Fibroblast of skin of right biceps (primary cell): Measurements from ENCODE around the gene RAB8A.
"Not testable (repeated sequence)": the region's sequence is repeated elsewhere in the genome, so short reads cannot be mapped to it uniquely, and the experiment has no call there.

Source experiments
- DNase-seq: peaks from one replicate; pipeline ENCODE4 v3.0.0-alpha.2; 2013

Gene RAB8A

DNA sequence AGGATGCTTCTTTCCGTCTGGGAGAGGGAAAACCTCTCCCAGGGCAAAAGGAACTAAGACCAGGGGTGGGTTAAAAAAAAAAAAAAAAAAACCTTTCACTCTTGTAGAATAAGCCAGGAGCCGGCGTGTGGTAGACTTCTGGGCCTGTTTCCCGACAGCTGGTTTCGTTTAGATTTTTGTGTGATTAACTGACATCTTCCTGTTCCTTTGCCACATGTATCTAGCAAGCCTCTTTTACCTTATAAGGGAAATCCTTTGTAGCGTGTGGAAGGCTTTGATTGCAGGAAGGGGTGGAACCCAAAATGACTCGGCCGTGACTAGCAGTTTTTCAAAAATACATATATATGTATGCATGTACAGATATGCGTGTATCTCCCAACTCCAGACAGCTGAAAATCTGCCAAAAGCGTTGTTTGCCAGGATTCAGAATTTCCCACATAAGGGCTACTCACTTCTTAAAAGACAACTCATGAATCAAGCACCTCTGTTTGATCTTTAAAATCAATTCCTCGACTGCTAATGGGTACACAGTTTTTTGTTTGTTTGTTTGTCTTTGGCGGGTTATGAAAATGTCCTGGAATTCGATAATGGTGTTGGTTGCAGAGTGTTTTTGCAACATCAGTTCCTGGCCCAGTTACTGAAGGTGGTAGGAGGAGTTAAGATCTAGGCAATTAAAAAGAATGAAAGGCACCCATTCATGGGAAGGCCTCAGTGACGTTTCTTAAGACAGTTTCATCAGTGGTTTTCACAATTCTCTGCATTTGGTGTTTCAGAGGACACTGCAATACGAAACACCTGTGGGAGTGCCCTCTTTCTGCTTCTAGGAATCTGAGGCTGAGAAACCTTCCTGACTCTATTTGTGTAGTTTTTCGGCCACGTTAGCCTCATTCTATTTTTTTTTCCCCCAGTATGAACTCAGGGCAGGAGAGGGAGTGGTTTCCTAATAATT is 32.7 kb upstream of the RAB8A start:
- DNase-seq = peak; percentile 99

DNA sequence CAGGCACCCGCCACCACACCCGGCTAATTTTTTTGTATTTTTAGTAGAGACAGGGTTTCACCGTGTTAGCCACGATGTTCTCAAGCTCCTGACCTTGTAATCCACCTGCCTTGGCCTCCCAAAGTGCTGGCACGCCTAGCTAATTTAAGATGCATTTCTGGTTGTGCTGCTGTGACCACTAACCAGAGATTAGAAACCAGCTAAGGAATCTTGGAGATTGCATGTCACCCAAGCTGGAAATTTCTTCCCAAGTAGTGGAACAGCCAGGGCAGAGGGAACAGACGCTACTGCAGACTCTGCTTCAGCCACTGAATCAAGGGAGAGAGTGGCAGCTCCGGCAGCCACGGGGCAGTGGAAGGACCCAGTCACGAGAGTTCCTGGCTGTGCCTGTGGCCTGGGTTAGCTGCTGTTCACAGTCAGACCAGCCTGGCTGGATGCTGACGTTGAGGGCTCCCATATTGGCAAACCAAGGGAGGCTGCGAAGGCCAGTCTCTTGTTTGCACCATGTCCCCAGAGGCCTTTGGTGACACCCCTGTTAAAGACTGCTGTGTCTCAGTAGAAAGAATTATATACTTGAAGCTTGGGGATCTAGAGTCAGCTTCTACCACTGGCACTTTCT is 27.5 kb upstream of the RAB8A start:
- DNase-seq = no peak

DNA sequence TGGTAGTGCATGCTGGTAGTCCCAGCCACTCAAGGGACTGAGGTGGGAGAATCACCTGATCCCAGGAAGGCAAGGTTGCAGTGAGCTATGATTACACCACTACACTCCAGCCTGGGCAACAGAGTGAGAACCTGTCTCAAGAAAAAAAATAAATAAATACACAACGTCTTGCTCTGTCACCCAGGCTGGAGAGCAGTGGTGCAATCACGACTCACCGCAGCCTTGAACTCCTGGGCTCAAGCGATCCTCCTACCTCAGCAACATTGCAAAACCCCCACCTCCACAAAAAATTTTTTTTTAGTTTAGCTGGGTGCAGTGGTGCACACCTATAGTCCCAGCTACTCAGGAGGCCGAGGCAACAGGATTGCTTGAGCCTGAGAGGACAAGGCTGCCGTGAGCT is 26.6 kb upstream of the RAB8A start:
- peak; percentile 41 for DNase-seq

DNA sequence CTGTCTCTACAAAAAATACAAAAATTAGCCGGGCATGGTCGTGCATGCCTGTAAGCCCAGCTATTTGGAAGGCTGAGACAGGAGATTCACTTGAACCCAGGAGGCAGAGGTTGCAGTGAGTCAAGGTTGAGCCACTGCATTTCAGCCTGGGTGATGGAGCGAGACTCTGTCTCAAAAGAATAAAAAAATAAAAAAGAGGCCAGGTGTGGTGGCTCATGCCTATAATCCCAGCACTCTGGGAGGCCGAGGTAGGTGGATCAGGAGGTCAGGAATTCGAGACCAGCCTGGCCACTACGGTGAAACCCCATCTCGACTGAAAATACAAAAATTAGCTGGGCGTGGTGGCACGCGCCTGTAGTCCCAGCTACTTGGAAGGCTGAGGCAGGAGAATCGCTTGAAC is 24.3 kb upstream of the RAB8A start:
- not testable (repeated sequence) for DNase-seq

DNA sequence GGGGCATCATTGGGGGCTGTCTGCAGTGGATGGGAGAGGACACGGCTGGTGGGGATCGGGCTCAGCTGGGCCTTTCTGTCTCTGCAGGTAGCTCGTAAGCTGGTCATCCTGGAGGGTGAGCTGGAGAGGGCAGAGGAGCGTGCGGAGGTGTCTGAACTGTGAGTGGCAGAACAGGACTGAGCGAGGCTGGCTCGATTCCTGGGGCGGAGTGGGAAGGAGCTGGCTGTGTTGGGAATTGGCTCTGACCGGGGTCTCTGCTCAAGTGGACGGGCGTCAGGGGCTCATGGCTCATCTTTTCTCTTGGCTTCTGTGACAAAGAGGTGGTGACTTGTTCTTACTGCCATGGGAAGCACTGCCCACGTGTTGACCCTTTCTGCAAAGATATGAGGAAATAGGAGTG is 23.7 kb upstream of the RAB8A start:
- no peak for DNase-seq

DNA sequence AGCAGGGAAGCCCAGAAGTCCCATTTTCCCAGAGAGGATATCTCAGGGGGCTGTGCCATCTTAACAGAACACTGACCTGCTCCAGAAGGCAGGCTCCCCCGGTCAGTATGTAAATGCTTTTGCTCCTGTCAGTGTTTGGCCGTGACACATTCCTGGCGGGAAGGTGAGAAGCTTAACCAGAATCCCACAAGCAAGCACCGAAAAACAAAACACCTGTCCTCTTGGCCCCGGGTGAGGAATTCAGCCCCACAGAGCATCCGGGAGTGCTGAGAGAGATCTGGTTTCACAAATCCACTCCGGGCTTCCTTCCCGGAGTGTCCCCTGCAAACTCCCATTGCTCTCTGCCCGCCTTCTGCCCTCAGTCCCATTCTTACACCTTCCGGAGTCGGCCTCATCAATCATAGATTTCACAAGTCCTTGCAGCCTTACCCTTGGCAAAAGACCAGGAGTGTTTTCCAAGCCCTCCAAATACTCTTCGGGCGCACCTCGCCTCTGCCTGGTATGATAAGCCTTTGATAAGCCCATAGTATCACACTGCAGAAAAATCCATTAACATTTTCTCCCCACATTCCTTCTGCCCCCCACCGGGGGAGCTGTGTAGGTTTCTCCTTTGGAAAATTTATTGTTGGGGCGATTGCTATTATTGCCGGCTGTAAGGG is 23.2 kb upstream of the RAB8A start:
- no peak for DNase-seq

DNA sequence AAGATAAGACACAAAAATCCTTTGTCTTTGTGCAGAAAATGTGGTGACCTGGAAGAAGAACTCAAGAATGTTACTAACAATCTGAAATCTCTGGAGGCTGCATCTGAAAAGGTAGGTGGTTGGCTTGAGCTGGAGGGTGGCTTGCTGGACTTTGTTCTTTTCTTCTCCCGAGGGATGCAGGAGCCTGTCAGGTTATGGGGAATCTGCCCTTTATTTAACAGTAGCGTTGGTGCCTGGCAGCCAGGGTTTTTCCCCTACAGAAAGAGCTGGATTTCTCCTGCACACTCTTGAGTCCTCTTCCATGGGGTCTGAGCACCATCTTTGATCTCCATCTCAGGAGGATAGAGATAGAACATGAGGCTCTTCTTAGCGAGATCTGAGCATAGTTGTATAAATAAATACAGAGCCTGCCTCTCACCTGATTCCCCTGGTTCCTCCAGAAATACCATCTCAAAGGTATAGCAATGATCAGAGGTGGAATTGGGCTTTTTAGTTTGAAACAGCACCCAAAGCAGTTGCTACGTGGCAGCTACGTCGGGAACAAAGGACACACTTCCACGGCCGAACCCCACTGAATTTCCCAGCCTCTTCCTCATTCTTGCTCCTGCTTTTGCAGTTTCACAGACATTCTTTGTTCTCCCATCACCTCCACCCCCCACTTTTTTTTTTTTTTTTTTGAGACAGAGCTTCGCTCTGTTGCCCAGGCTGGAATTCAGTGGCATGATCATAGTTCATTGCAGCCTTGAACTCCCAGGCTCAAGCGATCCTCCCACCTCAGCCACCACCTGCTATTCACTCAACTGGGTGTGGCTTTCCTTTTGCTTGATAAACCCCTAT is 22.5 kb upstream of the RAB8A start:
- no peak for DNase-seq

DNA sequence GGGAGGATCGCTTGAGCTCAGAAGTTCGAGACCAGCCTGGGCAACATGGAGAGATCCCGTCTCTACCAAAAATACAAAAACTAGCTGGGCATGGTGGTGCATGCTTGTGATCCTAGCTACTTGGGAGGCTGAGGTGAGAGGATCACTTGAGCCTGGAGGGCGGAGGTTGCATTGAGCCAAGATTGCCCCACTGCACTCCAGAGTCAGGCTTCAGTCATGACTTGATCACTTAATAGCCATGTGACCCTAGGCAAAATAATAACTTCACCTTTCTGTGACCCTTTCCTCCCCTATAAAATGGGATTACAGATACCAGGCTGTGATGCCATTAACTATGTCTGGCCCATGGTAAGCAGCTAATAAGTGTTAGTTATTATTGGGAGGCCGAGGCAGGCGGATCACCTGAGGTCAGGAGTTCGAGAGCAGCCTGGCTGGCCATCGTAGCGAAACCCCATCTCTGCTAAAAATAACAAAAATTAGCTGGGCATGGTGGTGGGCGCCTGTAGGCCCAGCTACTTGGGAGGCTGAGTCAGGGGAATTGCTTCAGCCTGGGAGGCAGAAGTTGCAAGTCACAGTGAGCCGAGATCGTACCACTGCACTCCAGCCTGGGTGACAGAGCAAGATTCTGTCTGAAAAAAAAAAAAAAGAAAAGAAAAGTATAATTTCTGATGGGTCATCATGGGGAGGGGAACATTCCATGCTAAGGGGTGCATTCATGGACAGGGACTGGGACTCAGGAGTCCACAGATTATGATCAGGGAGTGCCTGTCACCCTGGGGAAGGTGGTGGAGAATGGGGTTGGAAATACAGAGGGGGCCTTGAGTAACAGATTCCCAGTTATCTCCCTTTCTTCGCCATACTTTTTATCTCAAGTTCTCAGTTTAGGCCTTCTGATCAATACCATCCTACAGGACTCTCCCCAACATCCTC is 19.9 kb upstream of the RAB8A start:
- DNase-seq = no peak

DNA sequence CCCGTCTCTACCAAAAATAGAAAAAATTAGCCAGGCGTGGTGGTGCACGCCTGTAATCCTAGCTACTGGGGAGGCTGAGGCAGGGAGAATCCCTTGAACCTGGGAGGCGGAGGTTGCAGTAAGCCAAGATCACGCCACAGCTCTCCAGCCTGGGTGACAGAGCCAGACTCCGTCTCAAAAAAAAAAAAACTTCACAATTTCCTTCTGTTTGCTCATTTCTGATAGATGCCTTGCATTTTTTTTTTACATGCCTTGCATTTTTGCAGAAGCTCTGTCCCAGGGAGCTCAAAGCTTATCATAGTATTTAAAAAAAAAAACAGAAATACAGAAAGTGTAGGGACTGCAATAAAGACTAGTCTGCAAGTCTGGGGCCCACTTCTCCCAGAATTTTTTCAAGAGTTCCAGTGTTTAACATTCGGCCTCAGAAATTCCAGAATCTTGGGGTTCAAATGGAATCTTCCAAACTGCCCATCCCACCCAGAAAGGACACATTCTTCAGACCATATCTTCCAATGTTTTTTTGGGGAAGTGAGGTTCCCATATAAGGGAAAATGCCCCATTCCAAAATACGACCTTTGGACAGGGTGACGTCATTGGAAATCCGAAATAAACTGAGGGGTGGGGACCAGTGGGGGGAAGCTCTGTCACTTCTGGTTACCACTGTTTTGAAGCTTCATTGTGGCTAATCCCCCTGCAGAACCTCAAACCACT is 17.2 kb upstream of the RAB8A start:
- DNase-seq = peak; percentile 65

DNA sequence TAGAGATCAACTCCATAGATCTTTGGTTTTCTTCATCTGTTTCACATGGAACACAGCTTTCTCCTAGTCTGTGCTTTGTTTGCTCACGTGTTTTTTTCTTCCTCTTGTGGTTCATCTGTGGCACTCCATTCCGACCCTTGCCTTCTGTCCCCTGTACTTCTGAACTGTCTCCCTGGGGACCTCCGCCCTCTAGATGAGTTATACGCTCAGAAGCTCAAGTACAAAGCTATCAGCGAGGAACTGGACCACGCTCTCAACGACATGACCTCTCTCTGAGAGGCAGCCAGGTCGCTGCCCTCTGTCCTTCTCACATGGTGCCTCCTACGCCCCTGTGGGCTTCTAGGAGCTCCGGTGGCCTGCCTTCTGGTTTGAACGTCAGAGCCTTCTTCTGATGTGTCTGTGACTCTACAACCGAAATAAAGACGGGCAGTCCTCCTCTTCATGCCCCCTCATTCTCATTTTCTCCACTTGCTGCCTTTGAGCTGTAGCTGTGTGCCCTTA is 16.6 kb upstream of the RAB8A start:
- DNase-seq = no peak

DNA sequence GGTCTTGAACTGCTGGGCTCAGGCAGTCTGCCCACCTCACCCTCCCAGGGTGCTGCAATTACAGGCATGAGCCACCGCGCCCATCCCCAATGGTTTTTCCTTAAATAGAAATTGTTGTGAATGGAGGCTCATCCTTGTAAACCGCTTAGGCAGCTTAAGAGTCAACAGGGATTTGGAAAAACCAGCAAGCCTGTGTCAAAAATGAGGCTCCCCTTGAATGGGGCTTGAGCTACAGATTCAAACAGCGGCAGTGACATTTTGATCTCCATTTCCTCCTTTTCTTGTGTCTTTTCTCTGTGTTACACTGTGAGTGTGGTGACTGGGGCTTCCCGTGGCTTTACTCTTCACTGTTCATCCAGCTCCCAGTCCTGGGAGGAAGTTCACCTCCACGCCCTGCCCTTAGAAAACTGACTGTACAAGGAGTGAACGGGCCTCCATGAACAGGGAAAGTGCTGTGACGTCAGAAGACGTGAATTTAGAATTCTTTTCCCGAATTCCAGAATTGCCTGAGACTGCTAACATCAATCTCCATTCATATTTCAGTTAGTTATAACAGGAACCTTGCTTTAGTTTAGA is 15.3 kb upstream of the RAB8A start:
- no peak for DNase-seq

DNA sequence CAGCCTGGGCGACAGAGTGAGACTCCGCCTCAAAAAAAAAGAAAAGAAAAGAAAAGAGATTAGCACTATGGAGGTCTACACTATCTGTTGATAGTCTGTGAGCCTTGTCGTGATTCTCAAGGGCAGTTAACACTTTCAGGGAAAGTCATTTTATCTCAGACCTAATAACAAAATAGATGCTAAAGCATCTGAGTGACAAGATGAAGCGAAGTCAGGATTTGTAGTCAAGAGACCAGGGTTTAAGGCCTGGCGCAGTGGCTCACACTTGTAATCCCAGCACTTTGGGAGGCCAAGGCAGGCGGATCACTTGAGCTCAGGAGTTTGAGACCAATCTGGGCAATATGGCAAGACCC is 13.3 kb upstream of the RAB8A start:
- DNase-seq = no peak

DNA sequence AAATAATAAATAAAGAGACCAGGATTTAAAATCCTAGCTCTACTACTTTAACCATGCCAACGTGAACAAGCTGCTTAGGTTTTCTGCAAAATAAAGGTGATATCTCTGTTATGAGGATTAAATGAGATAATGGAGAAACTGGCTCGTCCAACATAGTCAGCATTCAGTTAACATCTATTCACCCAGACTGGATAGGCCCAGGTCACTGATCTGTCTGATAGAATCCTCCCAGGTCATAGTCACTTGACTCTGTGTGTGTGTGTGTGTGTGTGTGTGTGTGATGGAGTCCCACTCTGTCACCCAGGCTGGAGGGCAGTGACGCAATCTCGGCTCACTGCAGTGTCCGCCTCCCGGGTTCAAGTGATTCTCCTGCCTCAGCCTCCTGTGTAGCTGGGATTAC is 12.9 kb upstream of the RAB8A start:
- DNase-seq = no peak

DNA sequence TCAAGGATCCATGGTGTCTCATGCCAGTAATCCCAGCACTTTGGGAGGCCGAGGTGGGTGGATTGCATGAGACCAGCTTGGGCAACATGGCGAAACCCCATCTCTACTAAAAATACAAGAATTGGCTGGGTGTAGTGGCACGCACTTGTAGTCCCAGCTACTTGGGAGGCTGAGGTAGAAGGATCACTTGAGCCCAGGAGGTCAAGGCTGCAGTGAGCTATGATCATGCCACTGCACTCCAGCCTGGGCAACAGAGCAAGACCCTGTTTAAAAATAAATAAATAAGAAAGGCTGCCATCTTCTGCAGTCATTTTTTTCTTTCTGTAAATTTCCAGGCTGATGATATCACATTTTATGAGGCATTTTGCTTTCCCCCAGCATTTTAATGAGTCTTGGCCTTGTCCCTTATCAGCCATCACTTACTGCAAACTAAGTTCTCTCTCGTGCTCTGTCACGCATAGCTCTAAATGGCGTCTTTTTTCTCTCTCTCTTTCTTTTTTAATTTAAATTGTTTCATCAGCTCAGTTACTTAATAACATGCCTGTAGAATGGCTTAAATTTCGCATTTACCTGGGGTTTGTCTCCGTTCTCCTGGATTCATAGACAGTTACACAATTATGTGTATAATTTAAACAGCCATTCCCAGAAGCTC is 12.2 kb upstream of the RAB8A start:
- not testable (repeated sequence) for DNase-seq

DNA sequence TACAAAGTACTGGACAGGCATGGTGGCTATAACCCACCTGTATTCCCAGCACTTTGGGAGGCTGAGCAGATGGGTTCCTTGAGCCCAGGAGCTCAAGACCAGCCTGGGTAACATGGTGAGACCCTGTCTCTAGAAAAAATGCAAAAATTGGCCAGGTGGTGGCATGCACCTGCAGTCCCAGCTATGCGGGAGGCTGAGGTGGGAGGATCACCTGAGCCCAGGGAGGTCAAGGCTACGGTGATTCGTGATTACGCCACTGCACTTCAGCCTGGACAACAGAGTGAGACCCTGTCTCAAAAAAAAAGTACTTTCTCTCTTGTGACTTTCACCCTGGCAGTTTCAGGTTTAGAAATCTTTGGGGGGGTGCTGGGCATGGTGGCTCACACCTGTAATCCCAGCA is 11.2 kb upstream of the RAB8A start:
- DNase-seq = no peak

DNA sequence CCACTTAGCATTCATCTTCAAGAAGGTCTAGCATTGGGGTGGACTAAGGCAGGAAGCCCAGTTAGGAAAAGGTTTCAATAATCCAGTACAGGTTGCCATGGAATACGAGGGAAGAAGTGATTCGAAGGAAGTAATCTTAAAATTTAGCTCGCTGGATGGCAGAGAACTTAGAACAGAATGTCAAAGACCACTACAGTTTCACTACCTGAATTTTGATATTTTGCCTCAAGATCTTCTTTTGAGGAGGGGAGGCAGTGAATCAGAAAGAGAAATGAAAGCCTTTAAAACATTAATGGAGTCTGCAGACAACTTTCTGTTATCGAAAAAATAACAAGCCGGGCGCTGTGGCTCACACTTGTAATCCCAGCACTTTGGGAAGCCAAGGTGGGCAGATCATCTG is 7.0 kb upstream of the RAB8A start:
- DNase-seq = no peak

DNA sequence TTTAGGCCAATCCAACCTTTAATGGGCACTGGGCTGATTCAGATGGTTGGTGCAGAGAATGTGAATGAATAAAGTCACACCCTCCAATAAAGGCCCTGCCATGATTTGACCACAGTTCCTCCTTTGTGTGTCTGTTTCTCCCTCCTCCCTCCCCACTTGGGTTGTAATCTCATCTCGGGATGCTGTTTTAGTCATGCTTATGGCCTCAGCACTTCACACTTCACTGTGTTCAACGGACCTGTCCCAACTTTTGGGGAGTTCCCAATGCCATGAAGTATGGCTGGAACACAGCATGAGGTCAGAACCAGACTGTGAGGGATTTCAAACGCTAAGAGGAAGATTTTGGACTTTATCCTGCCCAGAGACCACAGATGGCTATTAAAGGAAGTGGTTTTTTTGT is 5.6 kb upstream of the RAB8A start:
- no peak for DNase-seq

DNA sequence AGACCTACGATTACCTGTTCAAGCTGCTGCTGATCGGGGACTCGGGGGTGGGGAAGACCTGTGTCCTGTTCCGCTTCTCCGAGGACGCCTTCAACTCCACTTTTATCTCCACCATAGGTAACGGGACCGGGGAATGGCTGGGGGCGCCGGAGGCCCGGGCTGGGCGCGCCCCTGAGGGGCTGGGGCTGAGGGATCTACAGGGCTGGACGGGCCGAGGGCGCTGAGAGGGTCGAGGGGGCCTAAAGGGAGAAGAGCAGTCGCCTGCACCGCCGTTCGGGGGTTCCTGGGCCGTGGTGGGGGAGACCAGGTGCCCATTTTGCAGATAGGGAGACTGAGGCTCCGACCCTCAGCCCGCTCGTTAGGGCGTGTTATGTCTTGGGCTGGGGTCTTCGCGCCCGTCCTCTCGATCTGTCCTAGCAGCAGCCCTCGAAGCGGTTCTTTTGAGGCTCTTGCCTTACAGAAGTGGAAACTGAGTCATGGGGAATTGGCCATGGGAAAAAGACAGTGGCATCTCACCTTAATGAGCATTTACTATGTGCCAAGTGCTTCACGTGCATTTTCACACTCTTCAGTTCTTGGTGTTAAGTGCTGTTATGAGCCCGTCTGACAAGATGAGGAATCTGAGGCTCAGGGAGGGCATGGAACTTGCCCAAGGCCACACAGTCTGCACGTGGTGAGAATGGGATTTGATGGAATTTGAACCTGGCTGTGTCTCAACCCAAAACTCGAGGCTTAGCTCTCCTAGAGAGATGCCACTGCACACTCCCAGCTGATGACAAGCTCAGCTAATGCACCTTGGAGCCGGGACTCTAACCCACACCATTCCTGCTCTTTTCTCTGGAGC is 442 bp downstream of the RAB8A start:
- DNase-seq = no peak

DNA sequence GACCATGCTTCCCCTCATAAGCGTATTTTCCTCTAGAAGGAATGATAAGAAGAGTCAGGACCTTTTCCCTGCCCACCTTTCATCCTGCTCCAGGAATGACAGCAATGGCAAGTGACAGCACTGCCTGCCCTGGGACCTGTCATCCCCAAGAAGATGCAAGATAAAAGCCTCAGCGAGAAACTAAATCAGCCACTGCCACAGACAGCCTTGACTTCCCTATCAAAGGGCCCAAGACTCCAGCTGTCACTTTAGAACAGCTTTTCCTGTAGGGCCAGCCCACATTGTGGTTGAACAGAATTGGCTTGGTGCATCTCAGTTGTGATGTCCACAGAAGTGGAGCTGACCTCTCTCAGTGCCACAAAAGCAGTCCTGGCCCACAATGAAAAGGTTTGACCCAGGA is 1.1 kb downstream of the RAB8A start:
- no peak for DNase-seq
